HepG2 (cell line): ENCODE data around the gene TOB2. TPM values are rescaled to one million over a fixed set of nuclear protein-coding genes. Genes with fewer than 3 reads are reported as not detected.

Experiments used
- ATF4 ChIP-seq, 2 experiments: fragments of 450-650 bp in 1 of 2; sonication (generic) in 1 of 2; formaldehyde crosslinking; IDR thresholded peaks; 2 replicates each; pipeline versions ENCODE4 v1.5.0 to v1.8.0; 2020 to 2022; ENCODE audit warnings: mild to moderate bottlenecking in 1 of 2, missing genetic modification reagents in 1 of 2
- DRAP1 ChIP-seq: IDR thresholded peaks from 2 replicates; pipeline ENCODE4 v1.6.1; 2016; ENCODE audit warnings: missing genetic modification reagents, missing compliant biosample characterization
- GABPA ChIP-seq, 2 experiments: IDR thresholded peaks; 2 replicates each; pipeline ENCODE4 v1.6.1; 2011 to 2016; ENCODE audit warnings: low read depth in 2 of 2, low read length in 1 of 2, missing biosample characterization in 1 of 2, missing genetic modification characterization in 1 of 2
- HMGXB3 ChIP-seq: sonication (generic); formaldehyde crosslinking; IDR thresholded peaks from 2 replicates; pipeline ENCODE4 v1.4.0; 2020; ENCODE audit warnings: missing genetic modification reagents, borderline replicate concordance
- LRRFIP1 ChIP-seq: sonication (generic); formaldehyde crosslinking; conservative IDR thresholded peaks from 2 replicates; pipeline ENCODE4 v1.4.0; 2020; ENCODE audit warnings: missing genetic modification reagents
- MAZ ChIP-seq, 2 experiments: sonication (generic) in 1 of 2; formaldehyde crosslinking in 1 of 2; IDR thresholded peaks; 2 replicates each; pipeline versions ENCODE4 v1.5.0 to v1.6.1; 2012 to 2020; ENCODE audit warnings: low read depth in 2 of 2, mild to moderate bottlenecking in 2 of 2, borderline replicate concordance in 1 of 2, improper control_type of control experiment in 1 of 2, low read length in 1 of 2, missing genetic modification reagents in 1 of 2, moderate library complexity in 1 of 2
- MEIS1 ChIP-seq: sonication (generic); formaldehyde crosslinking; IDR thresholded peaks from 2 replicates; pipeline ENCODE4 v1.9.0; 2021; ENCODE audit warnings: mild to moderate bottlenecking, missing genetic modification reagents, moderate library complexity, borderline replicate concordance
- NFATC3 ChIP-seq: sonication (generic); formaldehyde crosslinking; IDR thresholded peaks from 2 replicates; pipeline ENCODE4 v1.5.1; 2020; ENCODE audit warnings: mild to moderate bottlenecking, missing genetic modification reagents
- PHF20 ChIP-seq: sonication (generic); formaldehyde crosslinking; IDR thresholded peaks from 2 replicates; pipeline ENCODE4 v1.5.0; 2020; ENCODE audit warnings: mild to moderate bottlenecking, missing genetic modification reagents
- PRDM10 ChIP-seq: sonication (generic); formaldehyde crosslinking; IDR thresholded peaks from 2 replicates; pipeline ENCODE4 v1.4.0; 2020; ENCODE audit warnings: low read depth, missing genetic modification reagents
- RNF219 ChIP-seq: sonication (generic); formaldehyde crosslinking; IDR thresholded peaks from 2 replicates; pipeline ENCODE4 v1.5.0; 2020; ENCODE audit warnings: mild to moderate bottlenecking, missing genetic modification reagents
- ZNF124 ChIP-seq: sonication (generic); formaldehyde crosslinking; IDR thresholded peaks from 2 replicates; pipeline ENCODE4 v1.4.0; 2020; ENCODE audit warnings: missing genetic modification reagents
- polyA plus RNA-seq, 8 experiments: library from polyadenylated mRNA; depleted of rRNA in 3 of 8; stranded (reverse) in 7 of 8; unstranded in 1 of 8; fragments of >200 nt; fragmentation: Illumina TruSeq in 4 of 8; extraction: Trizol in 4 of 8; gene quantifications; 2 replicates each; pipeline versions ENCODE4 v1.2.1 to v1.2.3, GENCODE V29; 2011 to 2016; ENCODE audit warnings: low read depth in 4 of 8, missing spikeins in 1 of 8, mixed read lengths in 1 of 8; ENCODE audit not compliant: insufficient read depth in 1 of 8
- total RNA-seq, 5 experiments: library from RNA; depleted of rRNA; stranded (reverse); fragments of >200 nt; fragmentation: Illumina TruSeq; extraction: Trizol; gene quantifications; 2 replicates each; pipeline ENCODE4 v1.2.3, GENCODE V29; 2016; ENCODE audit warnings: low read depth in 1 of 5

TOB2 gene
- total and polyA plus RNA-seq, 2 of the 13 experiments (the other 11 are each of a cell fraction or from before 2014, with no cell fraction given): 12.2 to 13.7 TPM

- TF ChIP-seq HMGXB3 (CRISPR knock-in tag) (peak; percentile 70; the same call in 1 of the 2 replicates), LRRFIP1 (CRISPR knock-in tag) (no peak), PHF20 (CRISPR knock-in tag) (no peak), NFATC3 (no peak), GABPA (IDR thresholded peaks at IDR 0.05; ENCODE audit: low read depth, low read length) (no peak), GABPA (CRISPR knock-in tag; IDR thresholded peaks at IDR 0.05; ENCODE audit: low read depth) (peak; percentile 75), ZNF124 (CRISPR knock-in tag) (peak; percentile 37; the same call in 1 of the 2 replicates), RNF219 (CRISPR knock-in tag) (no peak), PRDM10 (CRISPR knock-in tag) (0 out of 2 replicates have a peak, but pooled peaks have one; percentile 41), DRAP1 (CRISPR knock-in tag) (peak; percentile 86), ATF4 (CRISPR knock-in tag; IDR thresholded peaks at IDR 0.05) (peak in 1 of 2 experiments; percentile 40; a peak in 2 of 4 replicates), MEIS1 (CRISPR knock-in tag) (peak; percentile 51; the same call in 1 of the 2 replicates), MAZ (IDR thresholded peaks at IDR 0.05; ENCODE audit: borderline replicate concordance, low read depth, low read length) (peak; percentile 100), MAZ (CRISPR knock-in tag; IDR thresholded peaks at IDR 0.05; ENCODE audit: low read depth) (peak; percentile 95)
These were observed 1.7 kb upstream of the TOB2 start (continued) for GRCh38 chr22:41448189-41448808.
